Transverse colon (tissue), 3 donors: ENCODE results near the gene GADD45G.

Experiments
- CTCF ChIP-seq, 5 experiments: fragments of 200-600 bp in 3 of 5; fragments of 450-650 bp in 2 of 5; sonication (generic) in 3 of 5; IDR thresholded peaks; 1 replicate in 2 of 5; 2 replicates in 3 of 5; pipeline ENCODE4 v1.5.1; 2016 to 2017; ENCODE audit warnings: antibody characterized with exemption in 5 of 5, inconsistent platforms in 3 of 5, mild to moderate bottlenecking in 2 of 5, moderate library complexity in 1 of 5
- EP300 ChIP-seq: sonication (generic); formaldehyde crosslinking; IDR thresholded peaks from one replicate; pipeline ENCODE4 v1.6.1; 2017; ENCODE audit warnings: antibody characterized with exemption, low read depth
- POLR2A ChIP-seq: fragments of 450-650 bp; IDR thresholded peaks from one replicate; pipeline ENCODE4 v1.6.1; 2016; ENCODE audit warnings: antibody characterized with exemption, mild to moderate bottlenecking, moderate library complexity

- TF ChIP-seq CTCF (IDR thresholded peaks at IDR 0.05) (no peak), POLR2A (no peak), EP300 (no peak)
Observed at GRCh38 chr9:89595646-89596045, 9.2 kb upstream of the GADD45G start.
